Keratinocyte (primary cell): ENCODE measurements around the gene RGPD8. TPM values are rescaled to one million over a fixed set of nuclear protein-coding genes. Genes with fewer than 3 reads are reported as not detected.

ENCODE experiments used
- DNase-seq: peaks from one replicate; pipeline ENCODE4 v3.0.0-alpha.2; 2011; ENCODE audit warnings: low read depth, missing footprints, low spot score
- FAIRE-seq: peaks from 2 replicates; lab custom pipeline; 2011; peaks lifted over from hg19 to GRCh38; lab: Jason Lieb, UNC
- H2AFZ ChIP-seq: 2 replicates; pipeline ENCODE4 v1.6.0; 2012; ENCODE audit warnings: low read length, control low read depth, inconsistent platforms; ENCODE audit not compliant: control insufficient read depth
- H3K27ac ChIP-seq: 2 replicates; pipeline ENCODE4 v1.5.1; 2011; ENCODE audit warnings: low read length; ENCODE audit not compliant: control insufficient read depth, insufficient read depth
- H3K27me3 ChIP-seq: 3 replicates; pipeline ENCODE4 v1.6.0; 2011; ENCODE audit warnings: low read length; ENCODE audit not compliant: control insufficient read depth, insufficient read depth; ENCODE audit errors: extremely low read depth
- H3K36me3 ChIP-seq, 2 experiments: 2 replicates in 1 of 2; 3 replicates in 1 of 2; pipeline ENCODE4 v1.5.1; 2011; ENCODE audit warnings: low read length in 2 of 2, mild to moderate bottlenecking in 1 of 2; ENCODE audit not compliant: control insufficient read depth in 2 of 2, insufficient read depth in 2 of 2; ENCODE audit errors: extremely low read depth in 1 of 2
- H3K4me1 ChIP-seq: 3 replicates; pipeline ENCODE4 v1.5.1; 2011; ENCODE audit warnings: low read length; ENCODE audit not compliant: control insufficient read depth, insufficient read depth; ENCODE audit errors: extremely low read depth
- H3K4me2 ChIP-seq: 3 replicates; pipeline ENCODE4 v1.6.0; 2011; ENCODE audit warnings: low read depth, low read length; ENCODE audit not compliant: control insufficient read depth, insufficient read depth; ENCODE audit errors: extremely low read depth
- H3K4me3 ChIP-seq, 3 experiments: fragments of 200-600 bp in 1 of 3; sonication (generic) in 1 of 3; 2 replicates in 2 of 3; 3 replicates in 1 of 3; pipeline ENCODE4 v1.5.1; 2011 to 2016; ENCODE audit warnings: low read length in 3 of 3, mild to moderate bottlenecking in 3 of 3, control low read depth in 2 of 3, inconsistent platforms in 1 of 3, low read depth in 1 of 3, mixed read lengths in 1 of 3, mixed run types in 1 of 3, moderate library complexity in 1 of 3; ENCODE audit not compliant: control insufficient read depth in 2 of 3, insufficient read depth in 2 of 3; ENCODE audit errors: extremely low read depth in 1 of 3
- H3K79me2 ChIP-seq: 2 replicates; pipeline ENCODE4 v1.6.0; 2012; ENCODE audit warnings: low read length; ENCODE audit not compliant: control insufficient read depth, insufficient read depth
- H3K9ac ChIP-seq: 3 replicates; pipeline ENCODE4 v1.6.0; 2011; ENCODE audit warnings: low read length; ENCODE audit not compliant: control insufficient read depth, insufficient read depth; ENCODE audit errors: extremely low read depth
- H3K9me1 ChIP-seq: 3 replicates; pipeline ENCODE4 v1.6.0; 2011; ENCODE audit warnings: low read length; ENCODE audit not compliant: control insufficient read depth, insufficient read depth; ENCODE audit errors: extremely low read depth
- H3K9me3 ChIP-seq: 2 replicates; pipeline ENCODE4 v1.5.1; 2012; ENCODE audit warnings: low read depth, low read length; ENCODE audit not compliant: control insufficient read depth
- H4K20me1 ChIP-seq: 3 replicates; pipeline ENCODE4 v1.6.0; 2011; ENCODE audit warnings: low read length; ENCODE audit not compliant: control insufficient read depth, insufficient read depth; ENCODE audit errors: extremely low read depth
- CTCF ChIP-seq, 3 experiments: IDR thresholded peaks in 1 of 3; conservative IDR thresholded peaks in 1 of 3; optimal IDR thresholded peaks in 1 of 3; 2 replicates in 2 of 3; 3 replicates in 1 of 3; pipeline versions ENCODE3 to v1.5.1; 2011; ENCODE audit warnings: low read length in 3 of 3, mild to moderate bottlenecking in 3 of 3, moderate library complexity in 2 of 3, control low read depth in 1 of 3, inconsistent platforms in 1 of 3; ENCODE audit not compliant: insufficient read depth in 2 of 3; ENCODE audit errors: extremely low read depth in 1 of 3
- EZH2 ChIP-seq: IDR thresholded peaks from one replicate; pipeline ENCODE4 v1.6.1; 2012; ENCODE audit warnings: inconsistent platforms, mild to moderate bottlenecking, low read length, moderate library complexity
- dilution Hi-C: fragments of 300-500 bp; cut with MboI; formaldehyde crosslinking; loops from one replicate; pipeline ENCODE4 v1.7.0; 2020; ENCODE audit warnings: low sequenced_read_pairs; ENCODE audit not compliant: extremely low pct_ligation_motif_present
- polyA plus RNA-seq, 5 experiments: library from polyadenylated mRNA; depleted of rRNA in 3 of 5; stranded (reverse) in 3 of 5; stranded (forward) in 1 of 5; unstranded in 1 of 5; fragments of >200 nt; gene quantifications; 1 replicate in 1 of 5; 2 replicates in 3 of 5; 3 replicates in 1 of 5; pipeline versions ENCODE4 v1.2.1 to v1.2.3, GENCODE V29; 2011 to 2012; ENCODE audit warnings: missing spikeins in 2 of 5, low read depth in 1 of 5, low replicate concordance in 1 of 5

Gene RGPD8
- polyA plus RNA-seq, 1 donor (not counting 4 experiments of a cell fraction or from before 2014, with no cell fraction given), result 2.4 TPM

- FAIRE-seq, result no peak
- no peak overlapping the region for H3K4me3 ChIP-seq
- peaks cover 3% of the 10 kb centered on the region for H3K27me3 ChIP-seq
- dilution Hi-C loops, result no loop called here
- no peaks in the 10 kb centered on the region for H3K36me3 ChIP-seq
- no peaks in the 10 kb centered on the region for H3K79me2 ChIP-seq
- no peak for TF ChIP-seq CTCF (optimal IDR thresholded peaks at IDR 0.05 in 1 of 3, IDR thresholded peaks at IDR 0.05 in 1 of 3, conservative IDR thresholded peaks at IDR 0.05 in 1 of 3; ENCODE audit: extremely low read depth in 1 of 3, insufficient read depth in 2 of 3, low read length in 3 of 3)
- no peak overlapping the region for H3K27ac ChIP-seq
- no peaks in the 10 kb centered on the region for H3K9me1 ChIP-seq
- H3K9ac ChIP-seq, result no peak overlapping the region
- H2AFZ ChIP-seq, result no peak overlapping the region
- DNase-seq, result no peak
- no peaks in the 10 kb centered on the region for H3K9me3 ChIP-seq
- H3K4me1 ChIP-seq, result no peaks in the 10 kb centered on the region
- no peak overlapping the region for H3K4me2 ChIP-seq
- H4K20me1 ChIP-seq, result no peaks in the 10 kb centered on the region
Measured at GRCh38 chr2:112454586-112454985, 21.1 kb upstream of the RGPD8 start.

GRCh38 chr2:112451317-112451716, 17.9 kb upstream of the RGPD8 start:
- no peak for FAIRE-seq
- DNase-seq, result no peak
- no peaks in the 10 kb centered on the region for H3K27me3 ChIP-seq
- no peaks in the 10 kb centered on the region for H3K4me1 ChIP-seq
- H3K79me2 ChIP-seq, result no peaks in the 10 kb centered on the region
- no peaks in the 10 kb centered on the region for H4K20me1 ChIP-seq
- no peak overlapping the region for H3K4me2 ChIP-seq
- H3K36me3 ChIP-seq, result no peaks in the 10 kb centered on the region
- no peaks in the 10 kb centered on the region for H3K9me1 ChIP-seq
- no peak overlapping the region for H3K9ac ChIP-seq
- TF ChIP-seq EZH2 (no peak), CTCF (optimal IDR thresholded peaks at IDR 0.05 in 1 of 3, IDR thresholded peaks at IDR 0.05 in 1 of 3, conservative IDR thresholded peaks at IDR 0.05 in 1 of 3; ENCODE audit: extremely low read depth in 1 of 3, insufficient read depth in 2 of 3, low read length in 3 of 3) (no peak)
- H2AFZ ChIP-seq, result no peak overlapping the region
- H3K9me3 ChIP-seq, result no peaks in the 10 kb centered on the region
- no peak overlapping the region for H3K27ac ChIP-seq
- no peak overlapping the region for H3K4me3 ChIP-seq
- dilution Hi-C loops, result no loop called here
